HEK293T (cell line): ENCODE measurements around the gene USP9Y.
"Not testable (repeated sequence)": the region's sequence is repeated elsewhere in the genome, so short reads cannot be mapped to it uniquely, and the experiment has no call there.

ENCODE experiments used
- CTCF ChIA-PET: fragments of 350-600 bp; formaldehyde crosslinking; extraction: SDS; loops from one replicate; lab custom pipeline; 2021; ENCODE audit warnings: antibody characterized with exemption, inconsistent platforms; lab: Yijun Ruan, JAX
- POLR2A ChIA-PET: fragments of 350-600 bp; formaldehyde crosslinking; extraction: SDS; loops from one replicate; lab custom pipeline; 2020; ENCODE audit warnings: antibody characterized with exemption, inconsistent platforms; lab: Yijun Ruan, JAX
- DNase-seq: peaks from one replicate; pipeline ENCODE4 v3.0.0; 2012; ENCODE audit warnings: mixed read lengths; ENCODE audit errors: extremely low spot score
- ARNT ChIP-seq: fragments of 450-650 bp; IDR thresholded peaks from 2 replicates; pipeline ENCODE4 v1.6.1; 2017; ENCODE audit warnings: mild to moderate bottlenecking
- BHLHE40 ChIP-seq: fragments of 450-650 bp; IDR thresholded peaks from 2 replicates; pipeline ENCODE4 v1.6.1; 2016; ENCODE audit warnings: mild to moderate bottlenecking, moderate library complexity, borderline replicate concordance
- CTBP1 ChIP-seq: fragments of 450-650 bp; IDR thresholded peaks from 2 replicates; pipeline ENCODE4 v1.6.1; 2016; ENCODE audit warnings: borderline replicate concordance
- ELF4 ChIP-seq: fragments of 450-650 bp; IDR thresholded peaks from 2 replicates; pipeline ENCODE4 v1.6.1; 2017; ENCODE audit warnings: antibody characterized with exemption
- FOXA1 ChIP-seq: fragments of 450-650 bp; IDR thresholded peaks from 2 replicates; pipeline ENCODE4 v1.6.1; 2016; ENCODE audit warnings: mild to moderate bottlenecking
- FOXK2 ChIP-seq: fragments of 450-650 bp; IDR thresholded peaks from 2 replicates; pipeline ENCODE4 v1.6.1; 2016; ENCODE audit warnings: mild to moderate bottlenecking
- FOXM1 ChIP-seq: fragments of 450-650 bp; IDR thresholded peaks from 2 replicates; pipeline ENCODE4 v1.6.1; 2017; ENCODE audit warnings: mild to moderate bottlenecking, borderline replicate concordance
- HDGF ChIP-seq: fragments of 450-650 bp; IDR thresholded peaks from 2 replicates; pipeline ENCODE4 v1.6.1; 2017; ENCODE audit warnings: antibody characterized with exemption, borderline replicate concordance
- L3MBTL2 ChIP-seq: fragments of 450-650 bp; conservative IDR thresholded peaks from 2 replicates; pipeline ENCODE4 v1.6.1; 2016; ENCODE audit warnings: mild to moderate bottlenecking
- LEF1 ChIP-seq: fragments of 450-650 bp; IDR thresholded peaks from 2 replicates; pipeline ENCODE4 v1.6.1; 2017; ENCODE audit warnings: mild to moderate bottlenecking, borderline replicate concordance
- NFRKB ChIP-seq: fragments of 450-650 bp; IDR thresholded peaks from 2 replicates; pipeline ENCODE4 v1.6.1; 2016; ENCODE audit warnings: mild to moderate bottlenecking, moderate library complexity
- SP1 ChIP-seq: fragments of 450-650 bp; IDR thresholded peaks from 2 replicates; pipeline ENCODE4 v1.6.1; 2017
- SUZ12 ChIP-seq: fragments of 450-650 bp; IDR thresholded peaks from 2 replicates; pipeline ENCODE4 v1.6.1; 2016; ENCODE audit warnings: mild to moderate bottlenecking
- TARDBP ChIP-seq: fragments of 450-650 bp; IDR thresholded peaks from 2 replicates; pipeline ENCODE4 v1.6.1; 2016
- ZNF384 ChIP-seq: fragments of 450-650 bp; IDR thresholded peaks from 2 replicates; pipeline ENCODE4 v1.6.1; 2016
- TF ChIP-seq, protein P1 (sequence below): fragments of 450-650 bp; IDR thresholded peaks from 2 replicates; pipeline ENCODE4 v1.6.1; 2016

Gene USP9Y, protein sequence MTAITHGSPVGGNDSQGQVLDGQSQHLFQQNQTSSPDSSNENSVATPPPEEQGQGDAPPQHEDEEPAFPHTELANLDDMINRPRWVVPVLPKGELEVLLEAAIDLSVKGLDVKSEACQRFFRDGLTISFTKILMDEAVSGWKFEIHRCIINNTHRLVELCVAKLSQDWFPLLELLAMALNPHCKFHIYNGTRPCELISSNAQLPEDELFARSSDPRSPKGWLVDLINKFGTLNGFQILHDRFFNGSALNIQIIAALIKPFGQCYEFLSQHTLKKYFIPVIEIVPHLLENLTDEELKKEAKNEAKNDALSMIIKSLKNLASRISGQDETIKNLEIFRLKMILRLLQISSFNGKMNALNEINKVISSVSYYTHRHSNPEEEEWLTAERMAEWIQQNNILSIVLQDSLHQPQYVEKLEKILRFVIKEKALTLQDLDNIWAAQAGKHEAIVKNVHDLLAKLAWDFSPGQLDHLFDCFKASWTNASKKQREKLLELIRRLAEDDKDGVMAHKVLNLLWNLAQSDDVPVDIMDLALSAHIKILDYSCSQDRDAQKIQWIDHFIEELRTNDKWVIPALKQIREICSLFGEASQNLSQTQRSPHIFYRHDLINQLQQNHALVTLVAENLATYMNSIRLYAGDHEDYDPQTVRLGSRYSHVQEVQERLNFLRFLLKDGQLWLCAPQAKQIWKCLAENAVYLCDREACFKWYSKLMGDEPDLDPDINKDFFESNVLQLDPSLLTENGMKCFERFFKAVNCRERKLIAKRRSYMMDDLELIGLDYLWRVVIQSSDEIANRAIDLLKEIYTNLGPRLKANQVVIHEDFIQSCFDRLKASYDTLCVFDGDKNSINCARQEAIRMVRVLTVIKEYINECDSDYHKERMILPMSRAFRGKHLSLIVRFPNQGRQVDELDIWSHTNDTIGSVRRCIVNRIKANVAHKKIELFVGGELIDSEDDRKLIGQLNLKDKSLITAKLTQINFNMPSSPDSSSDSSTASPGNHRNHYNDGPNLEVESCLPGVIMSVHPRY (N-terminal part only)

DNA sequence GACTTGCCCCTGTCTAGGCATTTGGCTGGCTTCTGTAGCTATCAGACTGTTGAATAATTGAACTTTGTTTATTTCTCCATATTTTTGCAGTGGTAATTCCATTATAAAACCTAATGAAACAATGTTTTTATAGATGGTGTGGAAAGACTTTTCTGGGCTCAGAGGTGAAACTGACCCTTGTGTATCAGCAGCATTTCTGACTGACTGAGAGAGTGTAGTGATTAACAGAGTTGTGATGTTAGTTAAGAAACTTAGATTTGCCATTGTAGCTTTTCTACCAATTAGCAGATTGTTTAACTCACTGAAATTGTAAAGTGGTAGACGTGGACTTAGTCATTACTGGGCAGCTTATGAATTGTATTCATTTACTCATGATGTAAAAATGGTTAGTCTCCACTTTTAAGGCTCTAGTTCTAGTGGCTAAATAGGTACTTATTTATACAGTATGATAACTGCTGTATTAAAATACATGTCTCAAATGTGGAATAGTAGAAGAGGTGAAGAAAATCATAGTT is at the start of gene USP9Y:
TSS of gene USP9Y (plus strand) at position 51 of the 515 bp plus-strand sequence. CDS start 8,217 bp downstream, outside the sequence.
- ChIA-PET POLR2A (no interaction called here), CTCF (no interaction called here)
- DNase-seq, result no peak
- no peak for TF ChIP-seq ELF4
- TF ChIP-seq SP1, result no peak
- TF ChIP-seq LEF1, result no peak
- no peak for TF ChIP-seq CTBP1
- TF ChIP-seq, protein P1, sequence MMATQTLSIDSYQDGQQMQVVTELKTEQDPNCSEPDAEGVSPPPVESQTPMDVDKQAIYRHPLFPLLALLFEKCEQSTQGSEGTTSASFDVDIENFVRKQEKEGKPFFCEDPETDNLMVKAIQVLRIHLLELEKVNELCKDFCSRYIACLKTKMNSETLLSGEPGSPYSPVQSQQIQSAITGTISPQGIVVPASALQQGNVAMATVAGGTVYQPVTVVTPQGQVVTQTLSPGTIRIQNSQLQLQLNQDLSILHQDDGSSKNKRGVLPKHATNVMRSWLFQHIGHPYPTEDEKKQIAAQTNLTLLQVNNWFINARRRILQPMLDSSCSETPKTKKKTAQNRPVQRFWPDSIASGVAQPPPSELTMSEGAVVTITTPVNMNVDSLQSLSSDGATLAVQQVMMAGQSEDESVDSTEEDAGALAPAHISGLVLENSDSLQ, result no peak
- TF ChIP-seq FOXM1, result no peak
- TF ChIP-seq ARNT, result no peak
- no peak for TF ChIP-seq NFRKB
- TF ChIP-seq ZNF384, result no peak
- TF ChIP-seq L3MBTL2, result no peak
- no peak for TF ChIP-seq FOXK2
- no peak for TF ChIP-seq FOXA1
- no peak for TF ChIP-seq BHLHE40
- no peak for TF ChIP-seq HDGF
- TF ChIP-seq TARDBP, result no peak
- no peak for TF ChIP-seq SUZ12

DNA sequence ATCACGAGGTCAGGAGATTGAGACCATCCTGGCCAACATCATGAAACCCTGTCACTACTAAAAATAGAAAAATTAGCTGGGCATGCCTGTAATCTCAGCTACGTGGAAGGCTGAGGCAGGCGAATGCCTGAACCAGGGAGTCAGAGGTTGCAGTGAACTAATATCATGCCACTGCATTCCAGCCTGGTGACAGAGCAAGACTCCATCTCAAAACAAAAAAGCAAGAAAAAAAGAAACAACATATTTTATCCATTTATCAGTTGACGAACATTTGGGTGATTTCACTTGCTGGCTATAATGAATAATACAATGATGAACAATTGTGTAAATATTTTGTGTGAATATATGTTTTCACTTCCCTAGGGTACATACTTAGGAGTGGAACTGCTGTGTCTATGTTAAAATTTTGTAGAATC is 49.4 kb upstream of the USP9Y start:
- no peak for DNase-seq
- TF ChIP-seq SUZ12 (no peak), FOXA1 (no peak), ELF4 (no peak), HDGF (no peak), NFRKB (no peak), CTBP1 (no peak)
- CTCF ChIA-PET, result no interaction called here
- POLR2A ChIA-PET, result no interaction called here

DNA sequence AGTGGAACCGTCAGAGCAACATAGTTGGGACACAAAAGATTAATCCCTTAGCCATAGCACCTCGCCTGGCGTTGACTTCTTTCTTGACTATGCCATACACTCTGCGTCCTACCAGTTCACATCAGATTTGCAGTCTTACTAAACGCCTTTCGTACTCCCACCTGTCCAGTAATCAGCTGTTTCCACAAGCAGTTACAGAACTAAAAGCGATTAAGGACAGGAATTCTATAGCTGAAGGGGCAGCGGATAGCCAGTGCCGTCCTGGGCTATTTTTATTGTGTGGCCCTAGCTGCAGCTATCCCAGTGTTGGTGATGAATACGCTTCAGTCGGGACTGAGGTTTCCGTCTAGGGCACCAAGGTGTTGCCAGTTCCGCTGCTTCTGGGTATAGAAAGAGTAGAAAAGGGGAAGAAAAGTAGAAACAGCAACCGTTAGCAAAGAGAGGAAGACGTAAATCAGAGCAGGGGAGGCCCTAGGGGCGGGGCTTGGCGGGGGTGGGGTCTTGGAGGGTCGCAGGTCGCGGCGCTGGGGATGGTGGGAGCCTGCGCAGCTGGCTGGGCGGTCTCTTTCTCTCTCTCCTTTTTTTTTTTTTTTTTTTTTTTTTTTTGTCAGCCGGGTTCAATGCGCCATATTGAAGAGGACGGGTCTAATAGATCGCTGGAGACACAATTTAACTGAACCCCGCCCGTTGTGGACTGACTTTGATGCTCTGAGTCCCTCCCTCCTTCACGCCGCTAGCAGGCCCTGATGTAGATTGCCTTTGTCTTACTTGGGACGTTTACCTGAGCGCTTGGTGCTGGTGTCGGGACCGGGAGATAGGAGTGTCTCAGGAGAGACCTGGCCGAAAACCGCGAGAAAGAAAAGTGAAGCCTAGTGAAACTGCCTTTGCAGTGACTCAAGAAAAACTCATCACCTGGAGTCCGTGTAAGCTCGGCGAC is 39.0 kb upstream of the USP9Y start:
- DNase-seq, result no peak
- CTCF ChIA-PET, result no interaction called here
- POLR2A ChIA-PET, result no interaction called here
- TF ChIP-seq SUZ12 (no peak), TARDBP (no peak), CTBP1 (no peak), ARNT (no peak), NFRKB (no peak), L3MBTL2 (no peak), SP1 (no peak)
- TF ChIP-seq, protein P1, result no peak

DNA sequence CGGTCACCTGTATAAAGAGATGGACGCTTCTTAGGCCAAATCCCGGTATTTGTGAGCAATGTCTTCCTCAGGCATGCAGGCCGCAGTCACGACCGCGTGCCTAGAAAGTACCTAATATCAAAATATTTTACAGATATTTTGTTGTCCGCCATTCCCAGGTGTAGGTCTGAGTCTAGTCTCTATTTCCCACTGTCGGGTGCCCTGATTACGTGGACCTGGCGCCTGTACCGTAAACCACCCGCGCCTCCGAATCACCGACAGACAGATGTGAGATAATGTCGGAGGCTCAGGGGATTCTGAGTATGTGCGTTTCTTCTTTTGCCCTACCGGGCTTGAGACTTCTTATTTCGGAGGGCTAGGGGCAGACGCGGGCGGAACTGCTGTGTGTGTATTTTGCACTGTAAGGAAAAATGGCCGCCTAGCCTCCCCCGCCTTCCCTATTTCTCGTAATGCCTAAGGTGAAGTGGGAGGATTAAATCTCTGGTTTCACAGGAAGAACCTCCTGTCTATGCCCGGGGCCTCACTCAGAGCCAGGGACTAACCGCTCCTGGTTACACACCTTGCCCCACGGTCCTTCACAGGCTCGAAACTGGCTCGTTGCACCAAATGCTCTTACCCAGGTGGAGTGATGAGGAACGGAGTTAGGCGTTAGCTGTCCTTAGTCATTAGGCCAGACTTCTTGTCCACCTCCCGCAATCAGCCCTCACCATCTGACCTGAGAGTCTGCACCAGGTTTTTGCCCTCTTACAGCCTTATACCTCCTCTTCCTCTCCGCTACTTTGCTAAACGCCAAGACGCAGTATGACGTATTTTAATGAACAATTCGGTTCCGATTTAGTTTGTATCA is 38.1 kb upstream of the USP9Y start:
- ChIA-PET POLR2A (no interaction called here), CTCF (no interaction called here)
- no peak for TF ChIP-seq ARNT
- TF ChIP-seq SUZ12, result no peak
- no peak for TF ChIP-seq TARDBP
- TF ChIP-seq FOXK2, result no peak
- TF ChIP-seq SP1, result no peak
- TF ChIP-seq, protein P1, result no peak
- no peak for TF ChIP-seq ELF4
- TF ChIP-seq CTBP1, result no peak
- TF ChIP-seq FOXA1, result no peak
- no peak for TF ChIP-seq FOXM1
- TF ChIP-seq L3MBTL2, result no peak
- no peak for DNase-seq

DNA sequence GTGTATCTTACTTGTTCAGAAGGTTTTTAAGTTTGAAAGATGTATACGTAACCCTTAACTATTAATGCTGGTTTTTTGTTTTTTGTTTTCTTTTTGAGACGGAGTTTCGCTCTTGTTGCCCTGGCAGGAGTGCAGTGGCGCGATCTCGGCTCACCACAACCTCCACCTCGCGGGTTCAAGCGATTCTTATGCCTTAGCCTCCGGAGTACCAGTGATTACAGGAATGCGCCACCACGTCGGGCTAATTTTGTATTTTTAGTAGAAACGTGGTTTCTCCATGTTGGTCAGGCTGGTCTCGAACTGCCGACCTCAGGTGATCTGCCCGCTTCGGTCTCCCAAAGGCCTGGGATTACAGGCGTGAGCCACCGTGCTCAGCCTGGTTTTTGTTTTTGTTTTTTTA is 37.2 kb upstream of the USP9Y start:
- DNase-seq, CTCF ChIA-PET, POLR2A ChIA-PET: not testable (repeated sequence)
